ENCODE measurements around the gene SIX5.

The SIX5 gene

DNA sequence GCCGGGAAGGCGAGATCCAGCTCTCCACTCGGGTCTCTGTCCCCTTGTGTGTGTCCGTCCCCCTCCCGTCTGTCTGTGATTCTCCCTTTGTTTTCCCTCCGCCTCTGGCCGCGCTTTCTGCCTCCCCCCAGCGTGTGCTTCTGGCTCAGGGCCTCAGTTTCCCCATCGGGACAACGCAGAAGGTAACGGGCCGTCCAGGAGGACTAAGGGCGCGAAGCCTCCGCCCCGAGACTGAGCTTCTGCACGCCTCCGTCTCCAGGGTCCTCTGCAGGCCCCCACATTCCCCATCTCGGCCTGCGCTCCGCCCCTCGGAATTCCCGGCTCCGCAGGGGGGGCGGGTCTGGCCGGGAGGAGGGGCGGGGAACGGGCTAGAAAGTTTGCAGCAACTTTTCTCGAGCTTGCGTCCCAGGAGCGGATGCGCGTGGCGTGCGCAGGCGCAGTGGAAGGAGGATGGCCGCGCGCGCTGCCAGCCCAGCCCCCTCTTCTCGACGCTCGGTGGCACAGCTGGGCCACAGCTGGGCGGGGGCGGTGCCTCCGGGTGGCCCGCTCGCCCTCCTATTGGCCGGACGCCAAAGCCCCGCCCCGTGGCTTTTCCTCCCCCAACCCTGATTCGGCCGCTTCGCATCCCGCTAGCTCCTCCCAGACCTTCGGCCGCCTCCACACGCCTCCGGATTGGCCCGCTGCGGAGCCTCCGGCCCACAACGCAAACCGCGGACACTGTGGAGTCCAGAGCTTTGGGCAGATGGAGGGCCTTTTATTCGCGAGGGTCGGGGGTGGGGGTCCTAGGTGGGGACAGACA lies at the start of gene SIX5:
Gene SIX5, minus strand, starts transcription at position 269 of the 799 bp plus-strand sequence. CDS start 408 bp downstream, outside the sequence.
- H3K9me3 ChIP-seq (ENCODE audit: insufficient read depth, low read length): no peaks in the 10 kb centered on the region
- H3K4me1 ChIP-seq (ENCODE audit: low read length): peaks cover 4% of the 10 kb centered on the region; the same call in 1 of the 2 replicates
- TF ChIP-seq, protein P1, sequence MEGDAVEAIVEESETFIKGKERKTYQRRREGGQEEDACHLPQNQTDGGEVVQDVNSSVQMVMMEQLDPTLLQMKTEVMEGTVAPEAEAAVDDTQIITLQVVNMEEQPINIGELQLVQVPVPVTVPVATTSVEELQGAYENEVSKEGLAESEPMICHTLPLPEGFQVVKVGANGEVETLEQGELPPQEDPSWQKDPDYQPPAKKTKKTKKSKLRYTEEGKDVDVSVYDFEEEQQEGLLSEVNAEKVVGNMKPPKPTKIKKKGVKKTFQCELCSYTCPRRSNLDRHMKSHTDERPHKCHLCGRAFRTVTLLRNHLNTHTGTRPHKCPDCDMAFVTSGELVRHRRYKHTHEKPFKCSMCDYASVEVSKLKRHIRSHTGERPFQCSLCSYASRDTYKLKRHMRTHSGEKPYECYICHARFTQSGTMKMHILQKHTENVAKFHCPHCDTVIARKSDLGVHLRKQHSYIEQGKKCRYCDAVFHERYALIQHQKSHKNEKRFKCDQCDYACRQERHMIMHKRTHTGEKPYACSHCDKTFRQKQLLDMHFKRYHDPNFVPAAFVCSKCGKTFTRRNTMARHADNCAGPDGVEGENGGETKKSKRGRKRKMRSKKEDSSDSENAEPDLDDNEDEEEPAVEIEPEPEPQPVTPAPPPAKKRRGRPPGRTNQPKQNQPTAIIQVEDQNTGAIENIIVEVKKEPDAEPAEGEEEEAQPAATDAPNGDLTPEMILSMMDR (IDR thresholded peaks at IDR 0.05; ENCODE audit: low read depth, low read length): no peak
- no peak for TF ChIP-seq EZH2phosphoT487 (IDR thresholded peaks at IDR 0.05; ENCODE audit: low read depth)
- H3K27me3 ChIP-seq (ENCODE audit: low read depth, low read length): no peaks in the 10 kb centered on the region
- H2AFZ ChIP-seq (ENCODE audit: low read depth, low read length): peak within 1 kb of the TSS; percentile 42
- no peaks in the 10 kb centered on the region for H3K79me2 ChIP-seq (ENCODE audit: low read length)
- peak within 1 kb of the TSS; percentile 82 for H3K4me3 ChIP-seq (ENCODE audit: low read length)
- H4K20me1 ChIP-seq (ENCODE audit: insufficient read depth, low read length): no peaks in the 10 kb centered on the region
- H3K27ac ChIP-seq (ENCODE audit: low read length): peak within 1 kb of the TSS; percentile 72
- peak within 1 kb of the TSS; percentile 93 for H3K9ac ChIP-seq (ENCODE audit: low read length)
- H3K4me2 ChIP-seq (ENCODE audit: low read length): peak within 1 kb of the TSS; percentile 89
- no peaks in the 10 kb centered on the region for H3K36me3 ChIP-seq (replicated peaks; ENCODE audit: low read depth, low read length)

DNA sequence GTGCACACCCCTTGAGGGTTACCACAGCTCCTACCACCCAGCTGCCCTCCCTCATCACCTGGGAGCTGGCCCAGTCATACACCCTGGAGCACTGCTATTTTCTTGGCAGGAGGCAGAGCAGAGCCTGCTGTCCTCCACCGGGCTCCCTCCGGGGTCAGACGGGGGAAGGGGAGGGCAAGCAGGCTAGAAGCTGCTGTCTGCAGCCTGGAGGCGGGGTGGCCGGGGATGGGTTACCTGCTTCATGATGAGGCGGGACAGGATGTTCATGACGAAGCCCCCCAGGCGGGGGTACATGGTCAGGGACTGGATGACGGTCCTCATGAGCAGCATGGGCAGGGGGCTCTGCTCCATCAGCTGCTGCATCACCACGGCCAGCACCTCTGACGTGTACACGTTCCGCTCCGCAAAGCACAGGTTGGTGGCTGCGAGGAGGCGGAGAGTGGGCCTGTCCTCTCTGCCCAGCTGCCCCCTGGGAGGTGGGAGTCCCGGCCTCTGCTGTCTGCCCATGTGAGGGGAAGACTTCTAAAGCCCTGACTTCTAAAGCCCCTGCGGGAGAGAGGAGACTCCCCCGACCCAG lies 48.8 kb upstream of the SIX5 start:
- H3K9ac ChIP-seq (ENCODE audit: low read length): no peak overlapping the region
- 0 out of 2 replicates have a peak, but pooled peaks cover 4% of the 10 kb centered on the region for H4K20me1 ChIP-seq (ENCODE audit: insufficient read depth, low read length)
- H3K4me1 ChIP-seq (ENCODE audit: low read length): peaks cover 3% of the 10 kb centered on the region; the same call in 1 of the 2 replicates
- no peak overlapping the region for H3K4me3 ChIP-seq (ENCODE audit: low read length)
- 0 out of 2 replicates have a peak overlapping the region, but pooled peaks have one; percentile 3 for H3K27ac ChIP-seq (ENCODE audit: low read length)
- no peak overlapping the region for H3K4me2 ChIP-seq (ENCODE audit: low read length)
- no peak for TF ChIP-seq EZH2phosphoT487 (IDR thresholded peaks at IDR 0.05; ENCODE audit: low read depth)
- TF ChIP-seq, protein P1 (IDR thresholded peaks at IDR 0.05; ENCODE audit: low read depth, low read length): no peak
- no peaks in the 10 kb centered on the region for H3K9me3 ChIP-seq (ENCODE audit: insufficient read depth, low read length)
- peaks cover 50% of the 10 kb centered on the region for H3K36me3 ChIP-seq (replicated peaks; ENCODE audit: low read depth, low read length)
- no peaks in the 10 kb centered on the region for H3K27me3 ChIP-seq (ENCODE audit: low read depth, low read length)
- H3K79me2 ChIP-seq (ENCODE audit: low read length): no peaks in the 10 kb centered on the region
- H2AFZ ChIP-seq (ENCODE audit: low read depth, low read length): no peak overlapping the region

DNA sequence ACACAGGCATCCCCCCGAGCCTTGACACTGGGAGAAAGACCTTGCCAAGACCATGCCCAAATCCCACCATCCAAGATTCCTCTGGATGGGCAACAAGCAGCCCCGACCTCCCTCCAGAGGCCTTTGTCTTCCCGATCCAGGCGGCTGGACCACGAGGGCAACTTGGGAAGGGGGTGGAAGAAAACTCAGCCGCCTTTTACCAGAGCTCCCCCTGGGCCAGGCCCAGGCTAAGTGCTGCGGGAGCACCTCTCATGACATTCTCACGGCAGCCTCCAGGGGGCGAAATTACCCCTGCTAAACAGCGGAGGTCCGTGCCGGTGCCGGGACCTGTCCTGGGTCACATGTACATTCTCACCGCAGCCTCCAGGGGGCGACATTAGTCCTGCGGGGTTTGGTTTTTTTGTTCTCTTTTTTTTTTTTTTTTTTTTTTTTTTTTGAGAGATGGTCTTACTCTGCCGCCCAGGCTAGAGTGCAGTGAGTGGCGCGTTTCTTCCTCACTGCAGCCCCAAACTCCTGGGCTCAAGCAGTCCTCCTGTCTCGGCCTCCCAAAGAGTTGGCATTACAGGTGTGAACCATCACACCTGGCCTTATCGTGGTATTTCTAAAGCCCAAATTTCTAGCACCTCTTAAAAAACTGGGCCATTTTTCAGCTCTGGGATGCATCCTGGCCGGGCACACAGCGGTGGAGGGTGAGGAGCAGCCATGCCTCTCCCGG lies 48.1 kb upstream of the SIX5 start:
- Histone ChIP-seq H3K4me3 (ENCODE audit: low read length) (no peak overlapping the region), H3K27me3 (ENCODE audit: low read depth, low read length) (no peaks in the 10 kb centered on the region), H3K4me2 (ENCODE audit: low read length) (no peak overlapping the region), H3K4me1 (ENCODE audit: low read length) (peaks cover 3% of the 10 kb centered on the region; the same call in 1 of the 2 replicates), H3K79me2 (ENCODE audit: low read length) (no peaks in the 10 kb centered on the region), H3K9me3 (ENCODE audit: insufficient read depth, low read length) (no peaks in the 10 kb centered on the region), H4K20me1 (ENCODE audit: insufficient read depth, low read length) (0 out of 2 replicates have a peak, but pooled peaks cover 4% of the 10 kb centered on the region), H2AFZ (ENCODE audit: low read depth, low read length) (no peak overlapping the region), H3K36me3 (replicated peaks; ENCODE audit: low read depth, low read length) (peaks cover 43% of the 10 kb centered on the region), H3K27ac (ENCODE audit: low read length) (0 out of 2 replicates have a peak overlapping the region, but pooled peaks have one; percentile 3), H3K9ac (ENCODE audit: low read length) (no peak overlapping the region)
- no peak for TF ChIP-seq EZH2phosphoT487 (IDR thresholded peaks at IDR 0.05; ENCODE audit: low read depth)
- TF ChIP-seq, protein P1 (IDR thresholded peaks at IDR 0.05; ENCODE audit: low read depth, low read length): peak; percentile 93

Data from OCI-LY3 (cell line).